Choroid plexus epithelial cell (primary cell): ENCODE measurements around the gene CBX2.

Experiments used
- DNase-seq: peaks from one replicate; pipeline ENCODE4 v3.0.0-alpha.2; 2010; ENCODE audit warnings: low read depth
- H3K4me3 ChIP-seq: 2 replicates; pipeline ENCODE4 v1.5.1; 2011; ENCODE audit warnings: low read depth, mild to moderate bottlenecking, control low read depth, low read length, moderate library complexity
- CTCF ChIP-seq: conservative IDR thresholded peaks from 2 replicates; pipeline ENCODE4 v1.5.1; 2011; ENCODE audit warnings: low read depth, mild to moderate bottlenecking, control low read depth, inconsistent platforms, low read length, moderate library complexity

The CBX2 gene

DNA sequence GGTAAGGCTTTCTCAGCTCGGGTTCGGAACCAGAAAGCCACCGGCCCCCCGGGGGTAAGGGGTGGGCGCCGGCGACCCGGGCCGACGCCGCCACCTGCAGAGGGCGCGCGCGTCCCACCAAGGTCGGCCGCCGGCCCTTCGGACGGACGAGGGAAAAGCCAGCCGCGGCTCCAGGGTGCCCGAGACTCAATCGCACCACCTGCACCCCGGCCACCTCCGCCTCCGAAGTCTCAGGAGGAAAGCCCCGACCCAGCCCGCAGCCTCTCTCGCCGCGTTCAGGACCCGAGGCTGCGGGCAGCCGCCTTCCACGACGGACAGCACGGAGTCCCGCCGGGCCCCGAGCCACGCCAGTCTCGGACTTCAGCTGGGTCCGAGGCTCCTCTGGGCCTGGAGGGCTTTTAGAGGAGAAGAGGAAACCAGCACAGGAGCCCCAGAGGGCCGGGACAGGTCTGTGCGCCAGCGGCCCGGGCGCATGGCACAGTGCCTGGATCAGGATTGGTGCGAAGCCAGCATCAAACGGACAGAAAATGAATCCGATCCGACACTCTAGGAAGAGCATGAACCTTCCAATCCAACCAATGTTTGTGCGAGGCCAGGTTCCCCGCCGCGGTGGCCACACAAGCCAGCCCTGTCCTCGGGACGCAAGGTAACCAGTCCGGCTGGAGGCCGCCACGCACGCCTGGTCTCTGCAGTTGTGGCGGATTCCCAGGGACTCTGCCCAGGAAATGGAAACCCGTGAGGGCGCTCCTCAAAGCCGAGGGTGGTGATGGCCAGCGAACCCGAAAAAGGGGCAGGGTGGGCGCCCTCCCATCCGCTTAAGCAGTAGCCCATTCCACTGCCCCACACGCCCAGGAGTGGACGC, 12.2 kb downstream of the CBX2 start:
- TF ChIP-seq CTCF, result peak; percentile 41
- H3K4me3 ChIP-seq, result no peak overlapping the region
- peak; percentile 24 for DNase-seq

- TF ChIP-seq CTCF, result no peak
- no peak for DNase-seq
- H3K4me3 ChIP-seq, result no peak overlapping the region
These were observed 13.1 kb downstream of the CBX2 start for GRCh38 chr17:79790805-79791734.

GRCh38 chr17:79791735-79792161, 13.8 kb downstream of the CBX2 start:
- no peak for DNase-seq
- H3K4me3 ChIP-seq, result no peak overlapping the region
- no peak for TF ChIP-seq CTCF

GRCh38 chr17:79792341-79792871, 14.5 kb downstream of the CBX2 start:
- DNase-seq, result no peak
- H3K4me3 ChIP-seq, result peak overlapping the region; percentile 57
- TF ChIP-seq CTCF, result no peak

DNA sequence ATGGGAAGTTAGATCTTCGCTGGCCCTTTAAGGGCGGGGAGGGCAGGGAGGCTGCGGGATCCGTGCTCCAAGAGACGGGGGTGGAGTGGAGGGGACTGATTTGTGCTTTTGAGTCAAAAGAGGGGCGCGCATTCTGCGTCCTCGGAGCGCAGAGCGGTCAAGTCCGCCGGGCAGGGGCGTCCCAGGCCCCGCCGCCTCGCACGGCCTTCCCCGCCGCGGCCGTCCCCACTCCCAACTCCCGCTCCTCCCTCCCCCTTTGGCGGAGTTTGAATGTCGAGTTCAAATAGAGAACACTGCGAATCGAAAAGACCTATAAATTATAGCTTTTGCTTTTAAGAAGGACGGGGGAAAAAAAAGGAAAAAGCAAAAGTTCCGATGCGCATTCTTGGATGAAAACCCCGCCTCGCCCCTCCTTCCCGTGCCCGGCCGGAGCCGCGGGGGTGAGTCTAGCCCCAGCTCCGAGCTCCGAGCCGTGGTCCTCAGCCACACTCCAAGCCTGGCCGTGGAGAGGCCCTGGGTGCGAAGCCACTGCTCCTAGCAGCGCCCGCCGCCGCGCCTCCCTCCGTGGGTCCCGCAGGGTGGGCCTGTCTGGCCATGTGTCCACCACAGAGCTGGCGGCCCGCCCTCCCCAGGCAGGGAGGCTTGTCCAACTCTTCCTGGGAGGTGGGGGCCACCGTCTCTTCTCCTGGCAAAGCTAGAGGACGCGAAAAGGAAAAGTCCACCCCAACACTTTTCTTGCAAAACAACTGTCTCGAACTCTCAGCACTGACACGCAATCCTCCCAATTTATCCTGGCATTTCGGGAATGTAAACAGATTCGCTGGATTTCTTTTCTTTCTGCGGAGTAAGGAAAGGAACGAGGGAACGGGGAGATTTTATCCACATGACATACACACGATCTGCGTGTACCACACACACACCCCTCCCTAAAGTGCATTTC, 15.3 kb downstream of the CBX2 start:
- DNase-seq, result peak; percentile 70

More for the DNA sequence above, 15.3 kb downstream of the CBX2 start:
- H3K4me3 ChIP-seq, result peak overlapping the region; percentile 57
- no peak for TF ChIP-seq CTCF
